Measurements from ENCODE around the gene IDUA. TPM values are rescaled to one million over a fixed set of nuclear protein-coding genes. Genes with fewer than 3 reads are reported as not detected.
"Not testable (repeated sequence)": the region's sequence is repeated elsewhere in the genome, so short reads cannot be mapped to it uniquely, and the experiment has no call there.

IDUA gene
- polyA plus RNA-seq, 1 donor (not counting 4 experiments of a cell fraction or from before 2014, with no cell fraction given): 1.2 TPM

DNA sequence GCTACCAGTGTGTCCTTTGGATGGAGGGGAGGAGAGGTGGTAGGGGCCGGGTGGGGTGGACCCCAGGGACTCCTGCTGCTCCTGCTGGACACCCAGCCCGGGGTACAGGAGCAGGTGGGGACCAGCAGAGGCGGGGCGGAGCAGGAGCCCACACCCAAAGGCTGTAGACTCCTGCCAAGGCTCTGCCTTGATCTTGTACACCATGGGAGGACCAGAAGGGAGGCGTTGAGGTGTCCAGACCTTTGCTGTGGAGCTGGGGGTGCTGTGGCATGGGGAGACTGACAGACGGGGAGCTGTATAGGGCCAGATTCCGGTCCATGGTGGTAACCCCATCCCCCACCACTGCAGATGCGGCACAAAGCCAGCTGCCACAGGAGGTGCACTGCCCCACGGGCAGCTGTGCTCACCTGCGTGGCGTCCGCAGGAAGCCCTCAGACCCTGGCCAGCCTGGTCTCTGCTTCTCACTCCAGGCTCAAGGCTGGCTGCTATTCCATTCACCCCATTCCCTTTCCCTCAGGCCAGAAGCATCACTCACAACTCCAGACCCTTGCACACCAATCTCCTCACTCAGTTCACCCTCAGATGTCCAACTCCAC lies 11.3 kb downstream of the IDUA start:
- Histone ChIP-seq H3K79me2 (ENCODE audit: control insufficient read depth, insufficient read depth, low read length) (no peaks in the 10 kb centered on the region), H3K4me2 (ENCODE audit: control insufficient read depth, extremely low read depth, insufficient read depth, low read depth, low read length) (no peak overlapping the region), H3K27me3 (ENCODE audit: control insufficient read depth, extremely low read depth, insufficient read depth, low read length) (peaks cover 69% of the 10 kb centered on the region), H3K4me1 (ENCODE audit: control insufficient read depth, extremely low read depth, insufficient read depth, low read length) (no peaks in the 10 kb centered on the region), H3K36me3 (ENCODE audit: control insufficient read depth in 2 of 2, extremely low read depth in 1 of 2, insufficient read depth in 2 of 2, low read length in 2 of 2) (no peaks in the 10 kb centered on the region), H2AFZ (ENCODE audit: control insufficient read depth, low read length) (no peak overlapping the region), H3K4me3 (ENCODE audit: control insufficient read depth in 2 of 3, extremely low read depth in 1 of 3, insufficient read depth in 2 of 3, low read depth in 1 of 3, low read length in 3 of 3) (no peak overlapping the region), H3K9ac (ENCODE audit: control insufficient read depth, extremely low read depth, insufficient read depth, low read length) (no peak overlapping the region), H4K20me1 (ENCODE audit: control insufficient read depth, extremely low read depth, insufficient read depth, low read length) (no peaks in the 10 kb centered on the region), H3K9me3 (ENCODE audit: control insufficient read depth, low read depth, low read length) (no peaks in the 10 kb centered on the region), H3K27ac (ENCODE audit: control insufficient read depth, insufficient read depth, low read length) (no peak overlapping the region), H3K9me1 (ENCODE audit: control insufficient read depth, extremely low read depth, insufficient read depth, low read length) (no peaks in the 10 kb centered on the region)
- TF ChIP-seq CTCF (optimal IDR thresholded peaks at IDR 0.05 in 1 of 3, IDR thresholded peaks at IDR 0.05 in 1 of 3, conservative IDR thresholded peaks at IDR 0.05 in 1 of 3; ENCODE audit: extremely low read depth in 1 of 3, insufficient read depth in 2 of 3, low read length in 3 of 3) (no peak), EZH2 (IDR thresholded peaks at IDR 0.05; ENCODE audit: low read length) (peak; percentile 14)
- DNase-seq (ENCODE audit: low read depth, low spot score): no peak
- dilution Hi-C loops (cut with MboI; ENCODE audit: extremely low pct_ligation_motif_present, low sequenced_read_pairs): no loop called here
- no peak for FAIRE-seq

GRCh38 chr4:999240-999863 lies 12.5 kb downstream of the IDUA start:
- H3K9me1 ChIP-seq (ENCODE audit: control insufficient read depth, extremely low read depth, insufficient read depth, low read length); H3K4me3 ChIP-seq (ENCODE audit: control insufficient read depth in 2 of 3, extremely low read depth in 1 of 3, insufficient read depth in 2 of 3, low read depth in 1 of 3, low read length in 3 of 3); FAIRE-seq; H4K20me1 ChIP-seq (ENCODE audit: control insufficient read depth, extremely low read depth, insufficient read depth, low read length); H2AFZ ChIP-seq (ENCODE audit: control insufficient read depth, low read length); dilution Hi-C loops (cut with MboI; ENCODE audit: extremely low pct_ligation_motif_present, low sequenced_read_pairs); H3K9ac ChIP-seq (ENCODE audit: control insufficient read depth, extremely low read depth, insufficient read depth, low read length); H3K9me3 ChIP-seq (ENCODE audit: control insufficient read depth, low read depth, low read length); H3K4me2 ChIP-seq (ENCODE audit: control insufficient read depth, extremely low read depth, insufficient read depth, low read depth, low read length); H3K36me3 ChIP-seq (ENCODE audit: control insufficient read depth in 2 of 2, extremely low read depth in 1 of 2, insufficient read depth in 2 of 2, low read length in 2 of 2); DNase-seq (ENCODE audit: low read depth, low spot score); H3K4me1 ChIP-seq (ENCODE audit: control insufficient read depth, extremely low read depth, insufficient read depth, low read length); H3K27ac ChIP-seq (ENCODE audit: control insufficient read depth, insufficient read depth, low read length); H3K79me2 ChIP-seq (ENCODE audit: control insufficient read depth, insufficient read depth, low read length): not testable (repeated sequence)
- peaks cover 81% of the 10 kb centered on the region for H3K27me3 ChIP-seq (ENCODE audit: control insufficient read depth, extremely low read depth, insufficient read depth, low read length)
